Superior temporal gyrus (tissue), 1 donor: ENCODE data around the gene ATF7IP2.
A peak's percentile ranks its signal among the peaks of the same experiment; 100 is the strongest.

Experiments used
- DNase-seq: peaks from one replicate; pipeline ENCODE4 v3.0.0-alpha.2; 2016; ENCODE audit errors: extremely low spot score

ATF7IP2 gene

GRCh38 chr16:10511829-10512228 is 126.0 kb downstream of the ATF7IP2 start:
- no peak for DNase-seq

GRCh38 chr16:10514369-10515055 is 128.7 kb downstream of the ATF7IP2 start:
- peak; percentile 68 for DNase-seq

GRCh38 chr16:10517868-10518267 is 132.0 kb downstream of the ATF7IP2 start:
- DNase-seq = no peak

- no peak for DNase-seq
Observed at GRCh38 chr16:10518479-10519041, 132.7 kb downstream of the ATF7IP2 start.

GRCh38 chr16:10519297-10519696 is 133.4 kb downstream of the ATF7IP2 start:
- DNase-seq = no peak

- DNase-seq = no peak
Observed at GRCh38 chr16:10519929-10520868, 134.3 kb downstream of the ATF7IP2 start.

GRCh38 chr16:10520869-10521578 is 135.2 kb downstream of the ATF7IP2 start:
- DNase-seq = no peak

GRCh38 chr16:10521681-10522274 is 135.9 kb downstream of the ATF7IP2 start:
- peak; percentile 88 for DNase-seq

- no peak for DNase-seq
Observed at GRCh38 chr16:10522966-10523365, 137.1 kb downstream of the ATF7IP2 start.

GRCh38 chr16:10525214-10525825 is 139.5 kb downstream of the ATF7IP2 start:
- DNase-seq = no peak

GRCh38 chr16:10526962-10527361 is 141.1 kb downstream of the ATF7IP2 start:
- no peak for DNase-seq

- no peak for DNase-seq
Observed at GRCh38 chr16:10528635-10529034, 142.8 kb downstream of the ATF7IP2 start.

GRCh38 chr16:10529895-10530669 is 144.2 kb downstream of the ATF7IP2 start:
- no peak for DNase-seq

- DNase-seq = no peak
Observed at GRCh38 chr16:10530685-10531084, 144.8 kb downstream of the ATF7IP2 start.

- DNase-seq = no peak
Observed at GRCh38 chr16:10531582-10531981, 145.7 kb downstream of the ATF7IP2 start.
